ENCODE measurements around the gene HOXB8. TPM values are rescaled to one million over a fixed set of nuclear protein-coding genes. Genes with fewer than 3 reads are reported as not detected.

Gene HOXB8
- polyA plus RNA-seq, 6 donors from 2014 or later: not detected

DNA sequence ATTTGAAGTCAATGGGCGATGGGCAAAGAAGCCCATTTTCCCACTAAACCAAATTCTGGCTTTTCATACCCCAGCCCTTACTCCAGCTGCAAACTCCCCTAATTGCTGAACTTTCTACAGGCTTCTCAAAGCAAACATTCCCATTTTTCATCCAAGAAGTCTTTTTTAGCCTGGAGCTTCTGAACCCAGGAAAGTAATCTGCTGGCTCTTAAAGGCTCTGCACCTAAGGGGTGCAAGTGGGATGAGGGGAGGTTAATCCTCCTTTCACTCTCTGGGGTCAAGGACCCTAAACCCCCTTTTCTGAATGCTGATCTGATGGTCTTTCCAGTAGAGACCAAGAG lies 6.6 kb downstream of the HOXB8 start:
- no peak for DNase-seq
- Mint-ChIP-seq H3K36me3 (no peaks in the 10 kb centered on the region), H3K27ac (no peak overlapping the region), H3K27me3 (peaks cover 74 to 91% (median 87%) of the 10 kb centered on the region in 3 donors), H3K4me1 (peaks cover 32 to 39% (median 33%) of the 10 kb centered on the region in 3 donors), H3K4me3 (peak overlapping the region in 1 of 8 donors; percentile 92), H3K9me3 (peaks cover 0 to 2% (median 0%) of the 10 kb centered on the region in 7 donors)
- no peak for ATAC-seq (ENCODE audit: low read depth in 2 of 2)

GRCh38 chr17:48606892-48607614 lies 8.0 kb downstream of the HOXB8 start:
- Mint-ChIP-seq H3K27me3 (peaks cover 74 to 91% (median 77%) of the 10 kb centered on the region in 3 donors), H3K4me3 (peak overlapping the region in 2 of 8 donors; percentile 19 to 67), H3K4me1 (peaks cover 19 to 33% (median 24%) of the 10 kb centered on the region in 3 donors), H3K27ac (no peak overlapping the region), H3K9me3 (peaks cover 0 to 2% (median 0%) of the 10 kb centered on the region in 7 donors), H3K36me3 (no peaks in the 10 kb centered on the region)
- ATAC-seq (ENCODE audit: low read depth in 2 of 2) (no peak), DNase-seq (no peak)

DNA sequence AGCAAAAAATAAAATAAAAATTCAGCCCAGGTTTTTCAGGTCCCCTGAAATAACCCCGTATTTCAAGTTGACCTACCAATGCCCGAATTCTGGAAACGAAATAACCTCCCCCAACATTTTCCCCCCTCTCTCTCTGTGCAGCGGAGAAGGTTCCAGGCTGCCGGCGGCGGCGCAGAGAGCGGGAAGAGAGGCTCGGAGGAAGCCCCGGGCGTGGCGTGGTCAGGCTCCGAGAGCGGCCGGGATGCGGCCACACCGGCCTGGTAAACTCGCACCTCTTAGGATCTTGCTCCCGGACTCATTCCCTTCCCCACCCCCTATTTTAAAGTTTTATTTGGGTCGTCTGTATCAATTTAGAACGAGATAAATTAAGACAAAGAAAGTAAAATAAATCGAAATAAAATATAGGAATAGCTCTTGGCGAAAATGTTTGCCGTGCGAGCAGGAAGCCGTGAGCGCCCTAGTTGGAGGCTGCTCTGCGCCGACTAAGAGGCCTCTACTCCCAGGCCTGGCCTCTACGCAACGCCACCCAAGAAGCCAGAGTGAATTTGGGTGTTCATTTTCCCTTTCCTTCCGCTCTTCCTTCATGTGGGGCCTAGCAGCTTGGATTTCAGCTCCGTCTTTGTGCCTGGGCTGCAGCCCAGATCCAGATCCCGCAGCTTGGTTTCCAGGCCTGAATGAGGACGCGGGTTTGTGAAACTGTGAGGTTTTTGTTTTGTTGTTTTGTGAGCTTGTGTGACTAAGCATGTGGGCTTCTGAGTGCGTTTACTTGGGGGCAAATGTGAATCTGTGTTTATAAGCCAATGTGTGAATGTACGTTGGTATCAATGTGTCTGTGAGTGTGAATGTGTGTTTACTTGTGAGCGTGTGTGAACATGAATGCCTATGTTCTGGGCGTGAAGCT lies 8.9 kb downstream of the HOXB8 start:
- peaks cover 0 to 2% (median 0%) of the 10 kb centered on the region in 7 donors for H3K9me3 Mint-ChIP-seq
- H3K4me3 Mint-ChIP-seq: no peak overlapping the region
- ATAC-seq (ENCODE audit: low read depth in 2 of 2) (no peak), DNase-seq (no peak)
- H3K4me1 Mint-ChIP-seq: peaks cover 13 to 31% (median 18%) of the 10 kb centered on the region in 3 donors
- no peak overlapping the region for H3K27ac Mint-ChIP-seq
- H3K27me3 Mint-ChIP-seq: peaks cover 75 to 92% (median 76%) of the 10 kb centered on the region in 3 donors
- H3K36me3 Mint-ChIP-seq: no peaks in the 10 kb centered on the region

DNA sequence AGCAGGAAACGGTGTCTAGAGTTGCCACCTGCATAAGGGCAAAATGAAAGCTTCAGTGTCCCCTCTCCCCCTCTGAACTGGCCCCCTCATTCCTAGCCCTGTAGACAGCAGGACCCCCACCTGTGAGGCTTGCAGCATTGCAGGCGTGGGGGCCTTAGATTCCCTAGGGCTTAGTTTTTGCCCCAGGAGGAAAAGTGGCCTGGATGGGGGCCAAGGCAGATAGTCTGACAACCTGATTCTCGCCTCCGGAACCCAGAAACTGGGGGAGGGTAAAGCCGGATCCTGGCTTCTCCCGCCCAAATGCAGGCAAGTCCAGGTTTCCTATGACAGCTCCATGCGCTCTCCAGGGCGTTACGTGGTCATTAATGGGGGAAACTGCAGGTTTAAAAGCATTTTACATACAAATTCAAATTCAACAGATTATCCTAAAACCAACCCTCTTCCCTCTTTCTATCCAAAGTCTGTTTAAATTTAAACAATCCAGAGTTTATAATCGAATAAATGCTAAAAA lies 9.6 kb downstream of the HOXB8 start:
- no peak for DNase-seq
- Mint-ChIP-seq H3K36me3 (no peaks in the 10 kb centered on the region), H3K27me3 (peaks cover 75 to 92% (median 77%) of the 10 kb centered on the region in 3 donors), H3K9me3 (peaks cover 0 to 2% (median 0%) of the 10 kb centered on the region in 7 donors), H3K4me3 (peak overlapping the region in 1 of 8 donors; percentile 27), H3K4me1 (peaks cover 8 to 25% (median 12%) of the 10 kb centered on the region in 3 donors), H3K27ac (no peak overlapping the region)
- no peak for ATAC-seq (ENCODE audit: low read depth in 2 of 2)

DNA sequence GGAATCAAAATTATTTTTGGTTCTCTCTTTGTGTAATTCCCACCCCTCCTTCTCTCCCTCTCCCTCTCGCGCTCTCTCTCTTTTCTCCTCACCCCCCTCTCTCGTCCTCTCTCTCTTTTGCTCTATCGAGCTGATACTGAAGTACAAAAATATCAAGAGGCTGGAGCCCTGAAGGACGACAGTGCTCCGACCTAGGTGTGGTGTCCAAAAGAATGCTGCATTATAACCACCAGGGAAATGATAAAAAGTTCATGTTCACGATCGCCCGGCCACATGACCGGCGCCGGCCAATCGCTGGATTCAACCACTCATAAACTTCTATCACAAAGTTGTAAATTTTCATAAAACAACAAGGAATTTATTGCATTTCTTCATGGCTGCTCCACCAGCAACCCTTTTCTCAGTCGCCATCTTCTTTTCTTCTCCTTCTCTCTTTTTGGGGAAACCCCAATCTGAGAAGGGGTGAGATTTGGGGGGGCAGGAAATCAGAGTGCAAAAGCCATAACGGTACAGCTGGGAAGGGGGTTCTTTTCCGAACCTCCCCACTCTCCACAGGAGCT lies 10.2 kb downstream of the HOXB8 start, which contains the start of gene HOXB6:
HOXB6 (minus strand) TSS at position 217 of the 560 bp plus-strand sequence. CDS start 6,836 bp downstream, outside the sequence.
- no peaks in the 10 kb centered on the region for H3K36me3 Mint-ChIP-seq
- peaks cover 8 to 25% (median 12%) of the 10 kb centered on the region in 3 donors for H3K4me1 Mint-ChIP-seq
- H3K27me3 Mint-ChIP-seq: peaks cover 81 to 96% (median 83%) of the 10 kb centered on the region in 3 donors
- no peak for DNase-seq
- peak within 1 kb of the TSS in 3 of 8 donors; percentile 27 to 85 (median 80) for H3K4me3 Mint-ChIP-seq
- H3K27ac Mint-ChIP-seq: peak within 1 kb of the TSS in 2 of 6 donors; percentile 87 to 92
- no peak for ATAC-seq (ENCODE audit: low read depth in 2 of 2)
- peaks cover 0 to 2% (median 0%) of the 10 kb centered on the region in 7 donors for H3K9me3 Mint-ChIP-seq

- H3K27me3 Mint-ChIP-seq: peaks cover 81 to 96% (median 88%) of the 10 kb centered on the region in 3 donors
- peaks cover 8 to 21% (median 12%) of the 10 kb centered on the region in 3 donors for H3K4me1 Mint-ChIP-seq
- peaks cover 0 to 2% (median 0%) of the 10 kb centered on the region in 7 donors for H3K9me3 Mint-ChIP-seq
- no peaks in the 10 kb centered on the region for H3K36me3 Mint-ChIP-seq
- DNase-seq: no peak
- ATAC-seq (ENCODE audit: low read depth in 2 of 2): no peak
- peak overlapping the region in 1 of 6 donors; percentile 87 for H3K27ac Mint-ChIP-seq
- peak overlapping the region in 3 of 8 donors; percentile 9 to 85 (median 52) for H3K4me3 Mint-ChIP-seq
Observed at GRCh38 chr17:48603959-48604769, 10.9 kb downstream of the HOXB8 start.

GRCh38 chr17:48601539-48602425 lies 13.3 kb downstream of the HOXB8 start:
- DNase-seq (no peak), ATAC-seq (ENCODE audit: low read depth in 2 of 2) (no peak)
- peaks cover 85 to 99% (median 88%) of the 10 kb centered on the region in 3 donors for H3K27me3 Mint-ChIP-seq
- peak overlapping the region in 2 of 6 donors; percentile 49 to 62 for H3K27ac Mint-ChIP-seq
- peak overlapping the region in 2 of 8 donors; percentile 30 to 35 for H3K4me3 Mint-ChIP-seq
- peaks cover 0 to 5% (median 0%) of the 10 kb centered on the region in 7 donors for H3K9me3 Mint-ChIP-seq
- H3K4me1 Mint-ChIP-seq: peaks cover 19 to 36% (median 25%) of the 10 kb centered on the region in 3 donors
- no peaks in the 10 kb centered on the region for H3K36me3 Mint-ChIP-seq

- Mint-ChIP-seq H3K4me1 (peaks cover 25 to 42% (median 31%) of the 10 kb centered on the region in 3 donors), H3K36me3 (peaks cover 0 to 5% of the 10 kb centered on the region in 2 donors), H3K27ac (peak overlapping the region in 1 of 6 donors; percentile 62), H3K27me3 (peaks cover 85 to 99% (median 88%) of the 10 kb centered on the region in 3 donors), H3K9me3 (peaks cover 0 to 5% (median 0%) of the 10 kb centered on the region in 7 donors), H3K4me3 (no peak overlapping the region)
- DNase-seq (no peak), ATAC-seq (ENCODE audit: low read depth in 2 of 2) (no peak)
Observed at GRCh38 chr17:48601207-48601538, 13.9 kb downstream of the HOXB8 start.

DNA sequence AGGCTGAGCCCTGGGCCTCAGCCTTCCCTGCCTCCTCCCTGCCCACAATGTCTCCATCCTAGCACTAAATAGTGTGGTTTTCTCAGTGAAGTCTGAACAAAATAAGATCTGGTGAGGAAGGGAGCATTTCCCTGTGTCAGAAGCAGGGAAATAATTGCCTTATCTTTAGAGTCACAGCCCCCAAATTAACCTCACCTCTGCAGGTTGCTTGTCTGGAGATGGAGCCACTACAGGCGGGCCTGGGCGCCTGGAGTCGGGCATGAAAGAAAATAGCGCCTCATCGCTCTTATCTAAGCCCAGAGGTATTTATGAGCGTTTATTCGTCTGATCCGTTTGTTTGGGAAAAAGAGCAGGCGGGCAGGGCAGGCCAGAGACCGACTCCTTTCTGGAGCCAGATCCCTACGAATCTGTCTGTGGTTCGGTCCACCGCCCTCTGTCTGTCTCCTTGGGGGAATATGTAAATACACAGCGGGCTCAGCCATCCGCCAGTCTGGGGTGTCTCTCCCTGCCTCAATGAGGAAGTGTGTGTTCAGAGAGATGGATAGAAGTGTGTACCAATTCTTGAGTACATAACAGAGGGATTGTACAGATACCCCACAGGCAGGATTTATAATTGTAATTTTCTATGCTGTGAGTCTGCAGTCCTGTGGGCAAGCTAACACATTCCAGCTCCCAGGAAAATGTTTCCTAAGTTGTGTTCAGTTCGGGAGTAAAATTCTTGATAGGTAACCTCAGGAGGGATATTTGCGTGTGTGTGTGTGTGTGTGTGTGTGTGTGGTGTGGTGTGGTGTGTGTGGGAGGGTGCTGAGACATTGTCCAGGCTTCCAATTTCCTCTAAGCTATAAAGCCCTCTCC lies 14.6 kb downstream of the HOXB8 start:
- Mint-ChIP-seq H3K9me3 (peaks cover 0 to 5% (median 0%) of the 10 kb centered on the region in 7 donors), H3K27me3 (peaks cover 88 to 100% (median 88%) of the 10 kb centered on the region in 3 donors), H3K4me1 (peaks cover 26 to 46% (median 38%) of the 10 kb centered on the region in 3 donors), H3K4me3 (peak overlapping the region in 2 of 8 donors; percentile 17), H3K27ac (no peak overlapping the region), H3K36me3 (peaks cover 0 to 7% of the 10 kb centered on the region in 2 donors)
- ATAC-seq (ENCODE audit: low read depth in 2 of 2) (no peak), DNase-seq (no peak)

- peaks cover 80 to 99% (median 84%) of the 10 kb centered on the region in 3 donors for H3K27me3 Mint-ChIP-seq
- ATAC-seq (ENCODE audit: low read depth in 2 of 2) (no peak), DNase-seq (no peak)
- peaks cover 22 to 42% (median 37%) of the 10 kb centered on the region in 3 donors for H3K4me1 Mint-ChIP-seq
- peak overlapping the region in 4 of 8 donors; percentile 5 to 77 (median 40) for H3K4me3 Mint-ChIP-seq
- peaks cover 0 to 7% of the 10 kb centered on the region in 2 donors for H3K36me3 Mint-ChIP-seq
- no peak overlapping the region for H3K27ac Mint-ChIP-seq
- peaks cover 0 to 5% (median 0%) of the 10 kb centered on the region in 7 donors for H3K9me3 Mint-ChIP-seq
Observed at GRCh38 chr17:48599354-48599753, 15.7 kb downstream of the HOXB8 start.

Data from naive B cell (primary cell).